Ishikawa (cell line): ENCODE results near the gene NR1H2.

ENCODE experiments used
- CEBPB ChIP-seq: IDR thresholded peaks from 2 replicates; pipeline ENCODE4 v1.6.1; 2012
- CREB1 ChIP-seq: IDR thresholded peaks from 2 replicates; pipeline ENCODE4 v1.6.1; 2012; ENCODE audit warnings: low read depth
- EGR1 ChIP-seq: IDR thresholded peaks from 2 replicates; pipeline ENCODE4 v1.6.1; 2012
- EP300 ChIP-seq: IDR thresholded peaks from 2 replicates; pipeline ENCODE4 v1.6.1; 2012; ENCODE audit warnings: borderline replicate concordance
- FOXM1 ChIP-seq: IDR thresholded peaks from 2 replicates; pipeline ENCODE4 v1.6.1; 2012; ENCODE audit warnings: low read depth, borderline replicate concordance
- MAX ChIP-seq: IDR thresholded peaks from 2 replicates; pipeline ENCODE4 v1.6.1; 2012
- NFIC ChIP-seq: IDR thresholded peaks from 2 replicates; pipeline ENCODE4 v1.6.1; 2012
- RAD21 ChIP-seq: IDR thresholded peaks from 2 replicates; pipeline ENCODE4 v1.6.1; 2012; ENCODE audit warnings: low read depth
- REST ChIP-seq: IDR thresholded peaks from 2 replicates; pipeline ENCODE4 v1.6.1; 2012; ENCODE audit warnings: low read depth, mild to moderate bottlenecking
- TAF1 ChIP-seq: IDR thresholded peaks from 2 replicates; pipeline ENCODE4 v1.6.1; 2012; ENCODE audit warnings: low read depth, mild to moderate bottlenecking
- TCF12 ChIP-seq: IDR thresholded peaks from 2 replicates; pipeline ENCODE4 v1.6.1; 2012; ENCODE audit warnings: low read depth
- TEAD4 ChIP-seq: IDR thresholded peaks from 2 replicates; pipeline ENCODE4 v1.6.1; 2012
- USF1 ChIP-seq: IDR thresholded peaks from 2 replicates; pipeline ENCODE4 v1.6.1; 2012
- YY1 ChIP-seq: IDR thresholded peaks from 2 replicates; pipeline ENCODE4 v1.6.1; 2012; ENCODE audit warnings: low read depth
- ZBTB7A ChIP-seq: IDR thresholded peaks from 2 replicates; pipeline ENCODE4 v1.6.1; 2012; ENCODE audit warnings: low read depth

Gene NR1H2

DNA sequence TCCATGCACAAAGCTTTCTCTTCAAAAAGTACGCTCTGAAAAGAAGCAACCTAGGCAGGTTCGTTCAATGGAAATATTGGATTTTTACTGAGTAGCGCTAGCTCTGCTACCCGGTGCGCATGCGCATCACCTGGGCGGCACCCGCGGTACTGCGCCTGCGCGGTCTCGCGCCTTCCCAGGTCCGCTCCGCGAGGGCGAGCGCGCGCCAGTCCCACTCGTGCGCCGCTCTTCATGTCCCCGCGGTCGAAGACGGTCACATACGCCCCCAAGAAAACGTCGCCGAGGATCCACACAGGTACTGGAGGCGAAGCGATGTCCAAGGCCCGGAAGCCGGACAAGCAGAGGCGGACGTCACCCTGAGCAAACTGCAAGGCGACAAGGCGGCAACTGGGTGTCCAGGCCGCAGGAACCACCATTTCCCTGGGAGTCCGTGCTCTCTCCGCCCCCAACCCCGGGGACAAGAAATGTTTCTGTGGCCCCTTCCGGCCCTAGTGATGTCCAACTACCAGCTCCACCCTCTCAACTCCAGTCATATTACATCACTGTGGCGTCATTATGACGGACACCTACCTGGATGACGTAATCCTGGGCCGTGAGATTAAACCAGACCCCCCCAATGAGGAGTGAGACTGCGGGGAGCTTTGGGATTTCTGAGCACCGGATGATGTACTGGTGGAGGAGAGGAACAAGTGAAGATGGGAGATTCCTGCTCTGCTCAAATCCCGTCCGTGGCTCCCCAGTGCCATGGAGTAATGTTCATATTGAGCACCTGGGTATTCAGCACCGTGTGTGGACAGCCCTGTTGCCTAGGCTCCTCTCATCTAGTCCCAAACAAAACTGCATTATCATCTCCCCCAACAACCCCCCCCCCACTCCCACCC is 42.3 kb upstream of the NR1H2 start:
- peak; percentile 99 for TF ChIP-seq MAX
- TF ChIP-seq CEBPB, result peak; percentile 22; the same call in 1 of the 2 replicates
- TF ChIP-seq RAD21, result no peak
- TF ChIP-seq TCF12, result 0 out of 2 replicates have a peak, but pooled peaks have one; percentile 25

GRCh38 chr19:50334741-50335421 is 41.4 kb upstream of the NR1H2 start:
- TF ChIP-seq NFIC, result no peak
- no peak for TF ChIP-seq RAD21
- no peak for TF ChIP-seq FOXM1
- TF ChIP-seq MAX, result no peak
- no peak for TF ChIP-seq TAF1
- TF ChIP-seq REST, result no peak
- no peak for TF ChIP-seq EGR1
- TF ChIP-seq TEAD4, result no peak
- TF ChIP-seq EP300, result no peak
- no peak for TF ChIP-seq CEBPB
- TF ChIP-seq ZBTB7A, result no peak
- no peak for TF ChIP-seq CREB1
- TF ChIP-seq YY1, result no peak

- TF ChIP-seq REST (no peak), FOXM1 (no peak), EGR1 (no peak), EP300 (no peak), TCF12 (no peak), CREB1 (no peak), RAD21 (no peak), CEBPB (no peak), ZBTB7A (no peak), YY1 (no peak), TEAD4 (no peak), NFIC (no peak), TAF1 (no peak), MAX (no peak), USF1 (no peak)
Observed at GRCh38 chr19:50340331-50340730, 35.9 kb upstream of the NR1H2 start.

GRCh38 chr19:50341091-50341564 is 35.1 kb upstream of the NR1H2 start:
- no peak for TF ChIP-seq TAF1

DNA sequence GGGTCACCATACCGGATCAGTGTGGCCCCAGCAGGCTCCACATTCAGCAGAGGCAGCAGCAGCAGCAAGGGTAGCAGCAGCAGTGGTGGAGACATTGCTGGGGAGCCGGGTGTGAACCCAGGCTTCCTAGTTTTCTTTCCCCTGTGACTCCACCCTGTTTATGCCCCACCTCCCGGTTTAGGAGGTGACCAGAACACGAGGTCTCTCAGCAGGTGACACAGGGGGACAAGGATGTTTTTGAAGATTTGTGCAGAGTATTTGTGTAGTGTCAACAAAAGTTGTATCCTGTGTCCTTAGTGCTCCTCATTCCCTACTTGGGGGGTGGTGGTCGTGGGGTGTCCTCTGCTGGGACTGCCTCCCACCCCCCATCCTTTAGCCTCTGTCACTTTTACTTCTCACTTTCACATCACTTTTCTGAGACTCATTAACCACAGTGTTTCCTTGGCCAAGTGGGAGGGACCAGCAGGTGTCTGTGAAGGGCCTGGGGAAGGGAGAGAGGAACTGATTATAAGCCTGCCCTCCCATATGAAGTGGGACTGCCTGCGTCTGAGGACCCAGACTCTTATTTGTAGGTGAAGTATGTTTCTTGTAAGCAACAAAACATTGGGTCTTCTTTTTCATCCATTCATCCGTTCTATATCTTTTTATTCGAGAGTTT is 31.5 kb upstream of the NR1H2 start:
- TF ChIP-seq NFIC (no peak), YY1 (no peak), FOXM1 (no peak), EGR1 (no peak), REST (no peak), RAD21 (no peak), TEAD4 (no peak), USF1 (no peak), EP300 (no peak), TAF1 (no peak), MAX (no peak), CREB1 (no peak), ZBTB7A (no peak), TCF12 (no peak), CEBPB (no peak)
